ENCODE measurements around the gene GSTA5.
"Not testable (repeated sequence)": the region's sequence is repeated elsewhere in the genome, so short reads cannot be mapped to it uniquely, and the experiment has no call there.

GSTA5 gene

DNA sequence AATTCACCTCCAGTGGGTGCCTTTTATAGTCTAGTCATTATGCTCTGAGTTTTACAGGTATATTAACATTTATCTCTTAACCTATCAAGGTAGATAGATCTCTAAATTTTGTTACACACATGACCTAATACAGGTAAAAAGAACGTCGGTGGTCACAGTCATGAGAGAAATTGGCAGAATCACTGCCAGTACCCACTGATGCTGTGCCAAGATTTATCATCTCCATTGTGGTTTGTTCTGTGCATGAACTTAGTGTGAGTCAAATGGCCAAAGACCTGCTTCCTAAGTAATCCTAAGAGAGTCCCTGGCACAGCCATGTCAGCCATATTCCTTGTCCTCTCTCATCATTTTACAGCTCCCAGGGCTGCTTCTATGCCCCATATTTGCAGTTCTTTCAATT, 46.2 kb downstream of the GSTA5 start:
- DNase-seq (ENCODE audit: extremely low read depth in 1 of 2, low read depth in 1 of 2): not testable (repeated sequence)

DNA sequence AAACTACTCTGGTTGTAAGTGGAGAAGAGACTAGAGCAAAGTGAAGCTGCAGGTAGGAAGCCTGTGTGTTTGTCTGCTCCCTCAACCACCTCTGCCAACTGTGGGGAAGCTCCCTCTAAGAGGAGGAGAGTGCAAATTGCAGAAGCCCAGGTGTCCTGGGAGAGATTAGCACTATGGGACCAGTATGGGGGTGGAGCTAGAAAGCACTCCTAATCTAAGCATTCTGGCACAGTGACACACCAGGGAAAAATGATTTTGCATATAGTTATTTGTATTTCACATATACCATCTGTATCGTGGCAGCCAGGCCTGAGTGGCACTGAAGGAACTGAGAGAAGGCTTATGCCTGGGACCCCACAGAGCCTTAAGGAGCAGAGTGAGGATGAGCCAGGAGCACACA, 49.8 kb downstream of the GSTA5 start:
- DNase-seq (ENCODE audit: extremely low read depth in 1 of 2, low read depth in 1 of 2): no peak

DNA sequence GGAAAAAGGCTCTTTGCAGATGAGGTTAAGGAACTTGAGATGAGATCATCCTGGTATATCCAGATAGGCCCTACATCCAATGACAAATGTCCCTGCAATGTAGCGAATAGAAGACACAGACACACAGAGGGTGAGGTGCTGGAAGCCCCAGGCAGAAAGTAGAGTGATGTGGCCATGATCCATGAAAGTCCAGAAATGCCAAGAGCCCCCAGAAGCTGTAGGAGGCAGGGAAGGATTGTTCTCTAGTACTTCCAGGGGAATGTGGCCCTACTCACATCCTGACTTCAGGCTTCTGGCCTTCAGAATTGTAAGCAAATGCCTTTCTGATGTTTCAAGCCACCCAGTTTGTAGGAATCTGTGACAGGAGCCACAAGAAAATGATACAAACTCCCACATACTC, 51.0 kb downstream of the GSTA5 start:
- DNase-seq (ENCODE audit: extremely low read depth in 1 of 2, low read depth in 1 of 2): not testable (repeated sequence)

DNA sequence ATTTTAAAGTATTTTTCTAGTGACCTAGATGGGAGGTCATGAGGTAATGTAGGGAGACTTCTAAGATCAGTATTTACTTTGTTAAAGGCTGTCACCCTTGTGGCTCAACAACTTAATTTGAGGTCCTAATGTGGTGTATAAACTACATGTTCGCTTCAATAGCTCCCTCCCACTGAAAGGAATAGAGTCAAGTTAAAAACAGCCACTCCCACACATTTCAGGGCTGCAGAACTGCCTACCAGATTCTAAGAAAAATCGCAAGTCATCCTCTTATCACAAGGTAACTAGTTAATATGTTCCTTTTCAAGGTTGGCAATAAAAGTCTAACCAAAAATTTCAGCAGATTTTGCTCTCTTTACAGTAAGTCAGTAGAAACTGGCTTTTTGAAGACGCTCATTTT, 52.1 kb downstream of the GSTA5 start:
- no peak for DNase-seq (ENCODE audit: extremely low read depth in 1 of 2, low read depth in 1 of 2)

DNA sequence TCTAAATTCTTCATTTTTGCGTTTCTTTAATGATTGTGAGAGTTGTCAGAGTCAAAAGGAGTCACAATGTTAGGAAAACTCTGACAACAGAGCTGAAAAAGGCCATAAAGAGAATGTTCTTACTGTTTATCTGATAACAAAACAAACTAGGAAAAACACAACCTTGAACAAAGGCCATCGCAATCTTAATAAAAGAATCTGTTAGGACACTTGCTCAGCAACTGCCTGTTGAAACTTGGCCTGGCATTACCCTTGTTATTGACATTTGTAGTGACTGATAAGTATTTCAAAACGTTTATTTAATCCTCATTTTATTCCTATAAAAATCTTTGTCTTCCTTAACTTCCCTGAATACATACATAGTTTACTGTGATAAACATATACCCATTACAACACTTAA, 52.7 kb downstream of the GSTA5 start:
- no peak for DNase-seq (ENCODE audit: extremely low read depth in 1 of 2, low read depth in 1 of 2)

DNA sequence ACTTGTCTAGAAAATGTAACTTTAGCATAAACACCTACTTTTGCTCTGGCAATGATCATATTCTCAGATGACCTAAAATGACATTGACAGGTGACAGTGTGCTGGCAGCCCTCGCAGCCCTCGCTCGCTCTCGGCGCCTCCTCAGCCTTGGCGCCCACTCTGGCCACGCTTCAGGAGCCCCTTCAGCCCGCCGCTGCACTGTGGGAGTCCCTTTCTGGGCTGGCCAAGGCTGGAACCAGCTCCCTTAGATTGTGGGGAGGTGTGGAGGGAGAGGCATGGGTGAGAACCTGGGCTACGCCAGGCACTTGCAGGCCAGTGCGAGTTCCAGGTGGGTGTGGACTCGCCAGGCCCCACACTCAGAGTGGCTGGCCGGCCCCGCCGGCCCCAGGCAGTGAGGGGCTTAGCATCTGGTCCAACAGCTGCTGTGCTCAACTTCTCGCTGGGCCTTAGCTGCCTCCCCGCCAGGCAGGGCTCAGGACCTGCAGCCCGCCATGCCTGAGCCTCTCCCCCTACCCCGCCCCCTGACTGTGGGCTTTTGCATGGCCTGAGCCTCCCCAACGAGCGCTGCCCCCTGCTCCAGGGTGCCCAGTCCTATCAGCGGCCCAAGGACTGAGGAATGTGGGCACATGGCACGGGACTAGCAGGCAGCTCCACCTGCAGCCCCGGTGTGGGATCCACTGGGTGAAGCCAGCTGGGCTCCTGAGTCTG, 54.2 kb downstream of the GSTA5 start:
- no peak for DNase-seq (ENCODE audit: extremely low read depth in 1 of 2, low read depth in 1 of 2)

DNA sequence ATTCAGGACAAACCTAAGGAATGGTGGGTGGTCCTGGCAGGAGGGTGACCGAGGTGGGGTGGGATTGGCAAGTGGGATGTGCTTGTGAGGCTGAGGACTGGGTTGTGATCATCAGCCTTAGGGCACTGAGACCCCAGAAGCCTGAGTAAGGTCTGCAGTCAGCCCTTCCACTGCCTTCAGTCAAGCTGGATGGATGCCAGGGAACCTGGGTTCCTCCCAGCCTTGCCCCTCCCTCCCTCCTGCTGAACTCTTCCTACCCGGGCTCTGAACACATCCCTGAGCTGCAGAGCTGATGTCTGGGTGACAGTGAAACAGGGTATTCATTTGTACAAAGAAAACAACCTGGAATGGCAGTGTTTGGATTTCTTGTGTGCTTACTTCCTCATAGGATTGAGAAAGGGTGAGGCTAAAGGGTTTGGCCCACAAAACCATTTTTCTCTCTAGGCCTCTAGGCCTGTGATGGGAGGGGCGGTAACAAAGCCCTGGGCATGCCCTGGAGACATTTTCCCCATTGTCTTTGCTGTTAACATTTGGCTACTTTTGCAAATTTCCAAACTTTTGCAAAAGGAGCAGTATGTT, 57.8 kb downstream of the GSTA5 start:
- not testable (repeated sequence) for DNase-seq (ENCODE audit: extremely low read depth in 1 of 2, low read depth in 1 of 2)

DNA sequence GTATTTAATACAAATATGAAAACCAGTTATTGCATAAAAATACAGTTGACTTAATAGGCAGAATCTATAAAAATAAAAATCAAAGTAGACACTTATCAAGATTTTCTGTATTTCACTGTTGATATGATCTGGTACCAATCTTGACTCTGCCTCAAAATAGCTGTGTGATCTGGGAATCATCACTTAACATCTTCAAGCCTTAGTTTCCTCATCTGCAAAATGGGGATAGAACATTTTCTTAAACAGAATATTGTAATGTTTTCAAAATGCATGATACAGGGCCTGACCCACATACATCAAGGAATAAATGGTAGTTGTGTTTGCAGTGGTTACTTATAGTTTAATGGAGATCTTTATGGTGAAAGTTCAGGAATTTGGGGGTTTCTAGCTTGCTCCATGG, 58.4 kb downstream of the GSTA5 start:
- not testable (repeated sequence) for DNase-seq (ENCODE audit: extremely low read depth in 1 of 2, low read depth in 1 of 2)

Data from stimulated activated CD8-positive, alpha-beta memory T cell treated with anti-CD3 and anti-CD28 coated beads, Interleukin-7, amount 100 ng/mL, for 48 hours (primary cell).